ENCODE data around the gene SH3RF1.

DNA sequence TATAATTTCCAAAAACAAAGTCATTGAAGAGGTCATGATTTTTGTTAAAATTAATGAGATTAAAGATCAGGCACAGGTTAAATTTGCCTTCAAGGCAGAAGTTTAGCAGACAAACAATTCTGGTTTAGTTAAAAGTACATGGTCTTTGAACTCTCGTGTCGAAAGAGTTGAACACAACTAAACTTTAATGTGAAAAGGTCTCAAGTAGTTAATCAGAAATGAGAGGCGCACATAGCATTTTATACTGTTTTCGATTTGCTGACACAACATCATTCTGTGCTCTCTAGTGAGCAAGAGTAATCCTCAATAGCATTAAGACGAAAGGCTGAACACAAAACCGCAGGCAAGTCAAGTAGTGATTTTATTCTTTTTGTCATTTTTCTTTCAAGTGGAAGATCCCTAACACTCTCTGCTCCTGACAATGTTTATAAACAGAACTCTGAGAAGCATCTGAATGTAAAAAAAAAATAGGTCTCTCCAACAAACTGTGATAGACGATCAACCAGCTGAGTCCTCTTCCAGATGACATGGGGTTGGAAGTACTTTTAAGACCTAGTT lies 49.8 kb downstream of the SH3RF1 start:
- TF ChIP-seq NR2C2 (CRISPR knock-in tag; IDR thresholded peaks at IDR 0.05) (no peak), GTF2I (CRISPR knock-in tag; conservative IDR thresholded peaks at IDR 0.05) (no peak), ZNF121 (CRISPR knock-in tag; IDR thresholded peaks at IDR 0.05) (no peak), TEAD4 (CRISPR knock-in tag; IDR thresholded peaks at IDR 0.05) (no peak), TP53 (CRISPR knock-in tag; IDR thresholded peaks at IDR 0.05) (no peak), TCF7 (CRISPR knock-in tag; IDR thresholded peaks at IDR 0.05; ENCODE audit: low read depth) (no peak), ESRRA (CRISPR knock-in tag; IDR thresholded peaks at IDR 0.05; ENCODE audit: borderline replicate concordance) (no peak)
- TF ChIP-seq, protein P1, sequence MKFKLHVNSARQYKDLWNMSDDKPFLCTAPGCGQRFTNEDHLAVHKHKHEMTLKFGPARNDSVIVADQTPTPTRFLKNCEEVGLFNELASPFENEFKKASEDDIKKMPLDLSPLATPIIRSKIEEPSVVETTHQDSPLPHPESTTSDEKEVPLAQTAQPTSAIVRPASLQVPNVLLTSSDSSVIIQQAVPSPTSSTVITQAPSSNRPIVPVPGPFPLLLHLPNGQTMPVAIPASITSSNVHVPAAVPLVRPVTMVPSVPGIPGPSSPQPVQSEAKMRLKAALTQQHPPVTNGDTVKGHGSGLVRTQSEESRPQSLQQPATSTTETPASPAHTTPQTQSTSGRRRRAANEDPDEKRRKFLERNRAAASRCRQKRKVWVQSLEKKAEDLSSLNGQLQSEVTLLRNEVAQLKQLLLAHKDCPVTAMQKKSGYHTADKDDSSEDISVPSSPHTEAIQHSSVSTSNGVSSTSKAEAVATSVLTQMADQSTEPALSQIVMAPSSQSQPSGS (CRISPR knock-in tag; IDR thresholded peaks at IDR 0.05; ENCODE audit: borderline replicate concordance, low read depth): no peak
- TF ChIP-seq, protein P2, sequence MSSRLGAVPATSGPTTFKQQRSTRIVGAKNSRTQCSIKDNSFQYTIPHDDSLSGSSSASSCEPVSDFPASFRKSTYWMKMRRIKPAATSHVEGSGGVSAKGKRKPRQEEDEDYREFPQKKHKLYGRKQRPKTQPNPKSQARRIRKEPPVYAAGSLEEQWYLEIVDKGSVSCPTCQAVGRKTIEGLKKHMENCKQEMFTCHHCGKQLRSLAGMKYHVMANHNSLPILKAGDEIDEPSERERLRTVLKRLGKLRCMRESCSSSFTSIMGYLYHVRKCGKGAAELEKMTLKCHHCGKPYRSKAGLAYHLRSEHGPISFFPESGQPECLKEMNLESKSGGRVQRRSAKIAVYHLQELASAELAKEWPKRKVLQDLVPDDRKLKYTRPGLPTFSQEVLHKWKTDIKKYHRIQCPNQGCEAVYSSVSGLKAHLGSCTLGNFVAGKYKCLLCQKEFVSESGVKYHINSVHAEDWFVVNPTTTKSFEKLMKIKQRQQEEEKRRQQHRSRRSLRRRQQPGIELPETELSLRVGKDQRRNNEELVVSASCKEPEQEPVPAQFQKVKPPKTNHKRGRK (CRISPR knock-in tag; IDR thresholded peaks at IDR 0.05; ENCODE audit: borderline replicate concordance): no peak
- TF ChIP-seq, protein P3, sequence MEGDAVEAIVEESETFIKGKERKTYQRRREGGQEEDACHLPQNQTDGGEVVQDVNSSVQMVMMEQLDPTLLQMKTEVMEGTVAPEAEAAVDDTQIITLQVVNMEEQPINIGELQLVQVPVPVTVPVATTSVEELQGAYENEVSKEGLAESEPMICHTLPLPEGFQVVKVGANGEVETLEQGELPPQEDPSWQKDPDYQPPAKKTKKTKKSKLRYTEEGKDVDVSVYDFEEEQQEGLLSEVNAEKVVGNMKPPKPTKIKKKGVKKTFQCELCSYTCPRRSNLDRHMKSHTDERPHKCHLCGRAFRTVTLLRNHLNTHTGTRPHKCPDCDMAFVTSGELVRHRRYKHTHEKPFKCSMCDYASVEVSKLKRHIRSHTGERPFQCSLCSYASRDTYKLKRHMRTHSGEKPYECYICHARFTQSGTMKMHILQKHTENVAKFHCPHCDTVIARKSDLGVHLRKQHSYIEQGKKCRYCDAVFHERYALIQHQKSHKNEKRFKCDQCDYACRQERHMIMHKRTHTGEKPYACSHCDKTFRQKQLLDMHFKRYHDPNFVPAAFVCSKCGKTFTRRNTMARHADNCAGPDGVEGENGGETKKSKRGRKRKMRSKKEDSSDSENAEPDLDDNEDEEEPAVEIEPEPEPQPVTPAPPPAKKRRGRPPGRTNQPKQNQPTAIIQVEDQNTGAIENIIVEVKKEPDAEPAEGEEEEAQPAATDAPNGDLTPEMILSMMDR (IDR thresholded peaks at IDR 0.05): no peak
- TF ChIP-seq, protein P4, sequence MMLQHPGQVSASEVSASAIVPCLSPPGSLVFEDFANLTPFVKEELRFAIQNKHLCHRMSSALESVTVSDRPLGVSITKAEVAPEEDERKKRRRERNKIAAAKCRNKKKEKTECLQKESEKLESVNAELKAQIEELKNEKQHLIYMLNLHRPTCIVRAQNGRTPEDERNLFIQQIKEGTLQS (CRISPR knock-in tag; conservative IDR thresholded peaks at IDR 0.05): no peak
- TF ChIP-seq, protein P5, sequence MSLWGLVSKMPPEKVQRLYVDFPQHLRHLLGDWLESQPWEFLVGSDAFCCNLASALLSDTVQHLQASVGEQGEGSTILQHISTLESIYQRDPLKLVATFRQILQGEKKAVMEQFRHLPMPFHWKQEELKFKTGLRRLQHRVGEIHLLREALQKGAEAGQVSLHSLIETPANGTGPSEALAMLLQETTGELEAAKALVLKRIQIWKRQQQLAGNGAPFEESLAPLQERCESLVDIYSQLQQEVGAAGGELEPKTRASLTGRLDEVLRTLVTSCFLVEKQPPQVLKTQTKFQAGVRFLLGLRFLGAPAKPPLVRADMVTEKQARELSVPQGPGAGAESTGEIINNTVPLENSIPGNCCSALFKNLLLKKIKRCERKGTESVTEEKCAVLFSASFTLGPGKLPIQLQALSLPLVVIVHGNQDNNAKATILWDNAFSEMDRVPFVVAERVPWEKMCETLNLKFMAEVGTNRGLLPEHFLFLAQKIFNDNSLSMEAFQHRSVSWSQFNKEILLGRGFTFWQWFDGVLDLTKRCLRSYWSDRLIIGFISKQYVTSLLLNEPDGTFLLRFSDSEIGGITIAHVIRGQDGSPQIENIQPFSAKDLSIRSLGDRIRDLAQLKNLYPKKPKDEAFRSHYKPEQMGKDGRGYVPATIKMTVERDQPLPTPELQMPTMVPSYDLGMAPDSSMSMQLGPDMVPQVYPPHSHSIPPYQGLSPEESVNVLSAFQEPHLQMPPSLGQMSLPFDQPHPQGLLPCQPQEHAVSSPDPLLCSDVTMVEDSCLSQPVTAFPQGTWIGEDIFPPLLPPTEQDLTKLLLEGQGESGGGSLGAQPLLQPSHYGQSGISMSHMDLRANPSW (CRISPR knock-in tag; conservative IDR thresholded peaks at IDR 0.05; ENCODE audit: low read depth): no peak
